HepG2 (cell line): ENCODE data around the gene GDF7. TPM values are rescaled to one million over a fixed set of nuclear protein-coding genes. Genes with fewer than 3 reads are reported as not detected.

Experiments
- ARNT2 ChIP-seq: sonication (generic); formaldehyde crosslinking; IDR thresholded peaks from 2 replicates; pipeline ENCODE4 v1.8.0; 2022; ENCODE audit warnings: mild to moderate bottlenecking, low read depth, missing genetic modification reagents, moderate library complexity
- DPF2 ChIP-seq: sonication (generic); formaldehyde crosslinking; IDR thresholded peaks from 2 replicates; pipeline ENCODE4 v1.4.0; 2020; ENCODE audit warnings: mild to moderate bottlenecking, low read depth, missing genetic modification reagents, borderline replicate concordance
- EP300 ChIP-seq, 3 experiments: sonication (generic) in 1 of 3; formaldehyde crosslinking in 1 of 3; IDR thresholded peaks; 2 replicates each; pipeline versions ENCODE4 v1.5.1 to v1.6.1; 2011 to 2020; ENCODE audit warnings: low read depth in 2 of 3, low read length in 2 of 3, borderline replicate concordance in 1 of 3, improper control_type of control experiment in 1 of 3, mild to moderate bottlenecking in 1 of 3, missing genetic modification reagents in 1 of 3, moderate library complexity in 1 of 3
- EZH2 ChIP-seq: conservative IDR thresholded peaks from 2 replicates; pipeline ENCODE4 v1.6.1; 2012; ENCODE audit warnings: mild to moderate bottlenecking, low read depth, low read length, moderate library complexity
- FOXK1 ChIP-seq: sonication (generic); formaldehyde crosslinking; IDR thresholded peaks from 2 replicates; pipeline ENCODE4 v1.4.0; 2020; ENCODE audit warnings: low read depth, missing genetic modification reagents, borderline replicate concordance
- MEF2D ChIP-seq: sonication (generic); formaldehyde crosslinking; IDR thresholded peaks from 2 replicates; pipeline ENCODE4 v1.5.1; 2020; ENCODE audit warnings: mild to moderate bottlenecking, missing genetic modification reagents
- NR2F1 ChIP-seq, 2 experiments: fragments of 450-650 bp in 1 of 2; formaldehyde crosslinking in 1 of 2; IDR thresholded peaks; 2 replicates each; pipeline versions ENCODE4 v1.5.0 to v1.6.1; 2016 to 2020; ENCODE audit warnings: mild to moderate bottlenecking in 1 of 2, missing compliant biosample characterization in 1 of 2, missing genetic modification reagents in 1 of 2, moderate library complexity in 1 of 2
- NR2F2 ChIP-seq: IDR thresholded peaks from 2 replicates; pipeline ENCODE4 v1.6.1; 2012; ENCODE audit warnings: low read depth, inconsistent platforms, borderline replicate concordance
- PRPF4 ChIP-seq: fragments of 200-400 bp; formaldehyde crosslinking; IDR thresholded peaks from 2 replicates; pipeline ENCODE4 v1.6.1; 2016; ENCODE audit warnings: low read length, low read depth; ENCODE audit not compliant: poor library complexity, severe bottlenecking
- ZNF614 ChIP-seq: IDR thresholded peaks from 2 replicates; pipeline ENCODE4 v1.6.1; 2018; ENCODE audit warnings: missing biosample characterization, missing genetic modification reagents, inconsistent platforms, borderline replicate concordance
- ZNF629 ChIP-seq: sonication (generic); formaldehyde crosslinking; conservative IDR thresholded peaks from 2 replicates; pipeline ENCODE4 v1.5.0; 2020; ENCODE audit warnings: missing genetic modification reagents
- polyA plus RNA-seq, 8 experiments: library from polyadenylated mRNA; depleted of rRNA in 3 of 8; stranded (reverse) in 7 of 8; unstranded in 1 of 8; fragments of >200 nt; fragmentation: Illumina TruSeq in 4 of 8; extraction: Trizol in 4 of 8; gene quantifications; 2 replicates each; pipeline versions ENCODE4 v1.2.1 to v1.2.3, GENCODE V29; 2011 to 2016; ENCODE audit warnings: low read depth in 4 of 8, missing spikeins in 1 of 8, mixed read lengths in 1 of 8; ENCODE audit not compliant: insufficient read depth in 1 of 8
- total RNA-seq, 5 experiments: library from RNA; depleted of rRNA; stranded (reverse); fragments of >200 nt; fragmentation: Illumina TruSeq; extraction: Trizol; gene quantifications; 2 replicates each; pipeline ENCODE4 v1.2.3, GENCODE V29; 2016; ENCODE audit warnings: low read depth in 1 of 5
- TF ChIP-seq, protein P1 (sequence below): sonication (generic); formaldehyde crosslinking; IDR thresholded peaks from 2 replicates; pipeline ENCODE4 v1.5.0; 2020; ENCODE audit warnings: mild to moderate bottlenecking, missing genetic modification reagents, borderline replicate concordance
- TF ChIP-seq, protein P2 (sequence below): sonication (generic); formaldehyde crosslinking; IDR thresholded peaks from 2 replicates; pipeline ENCODE4 v1.4.0; 2020; ENCODE audit warnings: mild to moderate bottlenecking, missing genetic modification reagents, borderline replicate concordance
- TF ChIP-seq, protein P3 (sequence below): sonication (generic); formaldehyde crosslinking; IDR thresholded peaks from 2 replicates; pipeline ENCODE4 v1.4.0; 2020; ENCODE audit warnings: missing genetic modification reagents, borderline replicate concordance

Gene GDF7
- total and polyA plus RNA-seq, 2 of the 13 experiments (the other 11 are each of a cell fraction or from before 2014, with no cell fraction given) = 1.6 to 15.0 TPM

DNA sequence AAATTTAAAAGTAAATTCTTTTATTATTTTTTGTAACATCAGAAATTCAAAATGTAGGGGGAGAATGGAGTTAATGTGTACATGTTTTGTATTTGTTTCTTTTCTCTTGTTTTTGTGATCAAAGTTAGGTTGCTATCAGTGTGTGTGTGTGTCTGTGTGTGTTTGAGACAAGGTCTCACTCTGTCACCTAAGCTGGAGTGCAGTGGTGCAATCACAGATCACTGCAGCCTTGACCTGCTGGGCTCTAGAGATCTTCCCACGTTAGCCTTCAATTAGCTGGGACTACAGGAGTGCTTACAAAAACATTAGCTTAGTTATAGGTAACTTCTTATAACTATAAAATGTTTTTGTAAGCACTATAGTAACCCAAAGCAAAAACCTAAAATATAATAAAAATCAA, 50.7 kb downstream of the GDF7 start (continued):
- TF ChIP-seq, protein P1, sequence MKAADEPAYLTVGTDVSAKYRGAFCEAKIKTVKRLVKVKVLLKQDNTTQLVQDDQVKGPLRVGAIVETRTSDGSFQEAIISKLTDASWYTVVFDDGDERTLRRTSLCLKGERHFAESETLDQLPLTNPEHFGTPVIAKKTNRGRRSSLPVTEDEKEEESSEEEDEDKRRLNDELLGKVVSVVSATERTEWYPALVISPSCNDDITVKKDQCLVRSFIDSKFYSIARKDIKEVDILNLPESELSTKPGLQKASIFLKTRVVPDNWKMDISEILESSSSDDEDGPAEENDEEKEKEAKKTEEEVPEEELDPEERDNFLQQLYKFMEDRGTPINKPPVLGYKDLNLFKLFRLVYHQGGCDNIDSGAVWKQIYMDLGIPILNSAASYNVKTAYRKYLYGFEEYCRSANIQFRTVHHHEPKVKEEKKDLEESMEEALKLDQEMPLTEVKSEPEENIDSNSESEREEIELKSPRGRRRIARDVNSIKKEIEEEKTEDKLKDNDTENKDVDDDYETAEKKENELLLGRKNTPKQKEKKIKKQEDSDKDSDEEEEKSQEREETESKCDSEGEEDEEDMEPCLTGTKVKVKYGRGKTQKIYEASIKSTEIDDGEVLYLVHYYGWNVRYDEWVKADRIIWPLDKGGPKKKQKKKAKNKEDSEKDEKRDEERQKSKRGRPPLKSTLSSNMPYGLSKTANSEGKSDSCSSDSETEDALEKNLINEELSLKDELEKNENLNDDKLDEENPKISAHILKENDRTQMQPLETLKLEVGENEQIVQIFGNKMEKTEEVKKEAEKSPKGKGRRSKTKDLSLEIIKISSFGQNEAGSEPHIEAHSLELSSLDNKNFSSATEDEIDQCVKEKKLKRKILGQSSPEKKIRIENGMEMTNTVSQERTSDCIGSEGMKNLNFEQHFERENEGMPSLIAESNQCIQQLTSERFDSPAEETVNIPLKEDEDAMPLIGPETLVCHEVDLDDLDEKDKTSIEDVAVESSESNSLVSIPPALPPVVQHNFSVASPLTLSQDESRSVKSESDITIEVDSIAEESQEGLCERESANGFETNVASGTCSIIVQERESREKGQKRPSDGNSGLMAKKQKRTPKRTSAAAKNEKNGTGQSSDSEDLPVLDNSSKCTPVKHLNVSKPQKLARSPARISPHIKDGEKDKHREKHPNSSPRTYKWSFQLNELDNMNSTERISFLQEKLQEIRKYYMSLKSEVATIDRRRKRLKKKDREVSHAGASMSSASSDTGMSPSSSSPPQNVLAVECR (CRISPR knock-in tag) = peak; percentile 23; the same call in 1 of the 2 replicates
- TF ChIP-seq EZH2 = no peak
- TF ChIP-seq NR2F1 (CRISPR knock-in tag; IDR thresholded peaks at IDR 0.05) = peak; percentile 71 to 83; a peak in 3 of 4 replicates
- 0 out of 2 replicates have a peak, but pooled peaks have one; percentile 23 for TF ChIP-seq MEF2D
- peak; percentile 73; the same call in 1 of the 2 replicates for TF ChIP-seq DPF2 (CRISPR knock-in tag)
- TF ChIP-seq, protein P2, sequence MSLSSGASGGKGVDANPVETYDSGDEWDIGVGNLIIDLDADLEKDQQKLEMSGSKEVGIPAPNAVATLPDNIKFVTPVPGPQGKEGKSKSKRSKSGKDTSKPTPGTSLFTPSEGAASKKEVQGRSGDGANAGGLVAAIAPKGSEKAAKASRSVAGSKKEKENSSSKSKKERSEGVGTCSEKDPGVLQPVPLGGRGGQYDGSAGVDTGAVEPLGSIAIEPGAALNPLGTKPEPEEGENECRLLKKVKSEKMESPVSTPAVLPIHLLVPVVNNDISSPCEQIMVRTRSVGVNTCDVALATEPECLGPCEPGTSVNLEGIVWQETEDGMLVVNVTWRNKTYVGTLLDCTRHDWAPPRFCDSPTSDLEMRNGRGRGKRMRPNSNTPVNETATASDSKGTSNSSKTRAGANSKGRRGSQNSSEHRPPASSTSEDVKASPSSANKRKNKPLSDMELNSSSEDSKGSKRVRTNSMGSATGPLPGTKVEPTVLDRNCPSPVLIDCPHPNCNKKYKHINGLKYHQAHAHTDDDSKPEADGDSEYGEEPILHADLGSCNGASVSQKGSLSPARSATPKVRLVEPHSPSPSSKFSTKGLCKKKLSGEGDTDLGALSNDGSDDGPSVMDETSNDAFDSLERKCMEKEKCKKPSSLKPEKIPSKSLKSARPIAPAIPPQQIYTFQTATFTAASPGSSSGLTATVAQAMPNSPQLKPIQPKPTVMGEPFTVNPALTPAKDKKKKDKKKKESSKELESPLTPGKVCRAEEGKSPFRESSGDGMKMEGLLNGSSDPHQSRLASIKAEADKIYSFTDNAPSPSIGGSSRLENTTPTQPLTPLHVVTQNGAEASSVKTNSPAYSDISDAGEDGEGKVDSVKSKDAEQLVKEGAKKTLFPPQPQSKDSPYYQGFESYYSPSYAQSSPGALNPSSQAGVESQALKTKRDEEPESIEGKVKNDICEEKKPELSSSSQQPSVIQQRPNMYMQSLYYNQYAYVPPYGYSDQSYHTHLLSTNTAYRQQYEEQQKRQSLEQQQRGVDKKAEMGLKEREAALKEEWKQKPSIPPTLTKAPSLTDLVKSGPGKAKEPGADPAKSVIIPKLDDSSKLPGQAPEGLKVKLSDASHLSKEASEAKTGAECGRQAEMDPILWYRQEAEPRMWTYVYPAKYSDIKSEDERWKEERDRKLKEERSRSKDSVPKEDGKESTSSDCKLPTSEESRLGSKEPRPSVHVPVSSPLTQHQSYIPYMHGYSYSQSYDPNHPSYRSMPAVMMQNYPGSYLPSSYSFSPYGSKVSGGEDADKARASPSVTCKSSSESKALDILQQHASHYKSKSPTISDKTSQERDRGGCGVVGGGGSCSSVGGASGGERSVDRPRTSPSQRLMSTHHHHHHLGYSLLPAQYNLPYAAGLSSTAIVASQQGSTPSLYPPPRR (CRISPR knock-in tag) = peak; percentile 53; the same call in 1 of the 2 replicates
- TF ChIP-seq NR2F2 = peak; percentile 76; the same call in 1 of the 2 replicates
- TF ChIP-seq, protein P3, sequence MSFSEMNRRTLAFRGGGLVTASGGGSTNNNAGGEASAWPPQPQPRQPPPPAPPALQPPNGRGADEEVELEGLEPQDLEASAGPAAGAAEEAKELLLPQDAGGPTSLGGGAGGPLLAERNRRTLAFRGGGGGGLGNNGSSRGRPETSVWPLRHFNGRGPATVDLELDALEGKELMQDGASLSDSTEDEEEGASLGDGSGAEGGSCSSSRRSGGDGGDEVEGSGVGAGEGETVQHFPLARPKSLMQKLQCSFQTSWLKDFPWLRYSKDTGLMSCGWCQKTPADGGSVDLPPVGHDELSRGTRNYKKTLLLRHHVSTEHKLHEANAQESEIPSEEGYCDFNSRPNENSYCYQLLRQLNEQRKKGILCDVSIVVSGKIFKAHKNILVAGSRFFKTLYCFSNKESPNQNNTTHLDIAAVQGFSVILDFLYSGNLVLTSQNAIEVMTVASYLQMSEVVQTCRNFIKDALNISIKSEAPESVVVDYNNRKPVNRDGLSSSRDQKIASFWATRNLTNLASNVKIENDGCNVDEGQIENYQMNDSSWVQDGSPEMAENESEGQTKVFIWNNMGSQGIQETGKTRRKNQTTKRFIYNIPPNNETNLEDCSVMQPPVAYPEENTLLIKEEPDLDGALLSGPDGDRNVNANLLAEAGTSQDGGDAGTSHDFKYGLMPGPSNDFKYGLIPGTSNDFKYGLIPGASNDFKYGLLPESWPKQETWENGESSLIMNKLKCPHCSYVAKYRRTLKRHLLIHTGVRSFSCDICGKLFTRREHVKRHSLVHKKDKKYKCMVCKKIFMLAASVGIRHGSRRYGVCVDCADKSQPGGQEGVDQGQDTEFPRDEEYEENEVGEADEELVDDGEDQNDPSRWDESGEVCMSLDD (CRISPR knock-in tag) = no peak
- peak; percentile 61; the same call in 1 of the 2 replicates for TF ChIP-seq ZNF614 (CRISPR knock-in tag)
- peak in 1 of 2 experiments; percentile 49; a peak in 1 of 4 replicates for TF ChIP-seq EP300 (IDR thresholded peaks at IDR 0.05; ENCODE audit: low read depth in 2 of 2, low read length in 2 of 2)
- no peak for TF ChIP-seq EP300 (CRISPR knock-in tag; IDR thresholded peaks at IDR 0.05; ENCODE audit: borderline replicate concordance)
- TF ChIP-seq ARNT2 (CRISPR knock-in tag) = no peak
- no peak for TF ChIP-seq PRPF4
- peak; percentile 28; the same call in 1 of the 2 replicates for TF ChIP-seq FOXK1 (CRISPR knock-in tag)
- TF ChIP-seq ZNF629 = no peak
